Adrenal gland (tissue), 12 donors: ENCODE measurements around the gene CELF5. TPM values are rescaled to one million over a fixed set of nuclear protein-coding genes. Genes with fewer than 3 reads are reported as not detected.
"Not testable (repeated sequence)": the region's sequence is repeated elsewhere in the genome, so short reads cannot be mapped to it uniquely, and the experiment has no call there.

Experiments
- DNase-seq, 7 donors: peaks; one replicate each; pipeline ENCODE4 v3.0.0-alpha.2; 2019 to 2020
- H3K27ac ChIP-seq, 5 donors: fragments of 200-600 bp; sonication (generic) in 4 of 5; 1 replicate in 3 of 5; 2 replicates in 2 of 5; pipeline versions ENCODE4 v1.5.1 to v1.8.0; 2016 to 2020; ENCODE audit warnings: mild to moderate bottlenecking in 1 of 5
- H3K27me3 ChIP-seq: fragments of 200-600 bp; 2 replicates; pipeline ENCODE4 v1.8.0; 2021
- H3K36me3 ChIP-seq, 2 donors: fragments of 200-600 bp; replicated peaks in 1 of 2; 1 replicate in 1 of 2; 2 replicates in 1 of 2; pipeline versions ENCODE4 v1.5.1 to v1.8.0; 2018 to 2022
- H3K4me1 ChIP-seq, 2 donors: fragments of 200-600 bp; replicated peaks in 1 of 2; 1 replicate in 1 of 2; 2 replicates in 1 of 2; pipeline versions ENCODE4 v1.5.1 to v1.8.0; 2018 to 2021
- H3K4me3 ChIP-seq, 4 donors: fragments of 200-600 bp; sonication (generic) in 3 of 4; one replicate each; pipeline ENCODE4 v1.5.1; 2016 to 2018
- H3K9me3 ChIP-seq, 3 donors: fragments of 200-600 bp; sonication (generic) in 1 of 3; replicated peaks in 1 of 3; 1 replicate in 2 of 3; 2 replicates in 1 of 3; pipeline versions ENCODE4 v1.5.1 to v1.8.0; 2016 to 2021
- POLR2A ChIP-seq, 2 donors: fragments of 450-650 bp; IDR thresholded peaks; one replicate each; pipeline ENCODE4 v1.6.1; 2017; ENCODE audit warnings: antibody characterized with exemption in 2 of 2, mild to moderate bottlenecking in 2 of 2, moderate library complexity in 1 of 2
- WGBS, 4 donors: extraction: QIAGEN DNeasy Blood & Tissue Kit in 2 of 4; methylation state at CpG; one replicate each; pipeline versions ENCODE4 v1.1.5 to v1.1.7; 2013 to 2017; 5-methylcytosine and 5-hydroxymethylcytosine counted together
- intact Hi-C, 2 donors: fragments of 100-400 bp; cut with DNase I; formaldehyde crosslinking; loops; one replicate each; pipeline versions ENCODE4 v1.14.1 to v1.15.0; 2022 to 2023
- polyA plus RNA-seq, 3 donors: library from polyadenylated mRNA; stranded (reverse); fragments of 200-250 nt in 2 of 3; fragments of 350-450 nt in 1 of 3; fragmentation: Illumina TruSeq in 1 of 3; extraction: RNeasy Lipid Tissue Mini Kit (QIAGEN cat#74804) in 1 of 3; gene quantifications; one replicate each; pipeline ENCODE4 v1.2.3, GENCODE V29; 2013 to 2014
- total RNA-seq, 9 donors: library from RNA; depleted of rRNA in 4 of 9; stranded (reverse); fragments of >200 nt in 4 of 9; fragments of 120-200 nt in 1 of 9; fragmentation: NEBNext Ultra II Directional in 1 of 9; extraction: Animal tissue kit (Norgen Biotek cat#: 25700) in 1 of 9; gene quantifications; one replicate each; pipeline versions ENCODE4 v1.1.0 to v1.2.4, GENCODE V29; 2013 to 2023
- TF ChIP-seq, protein P1 (sequence below), 6 experiments: fragments of 450-650 bp in 4 of 6; fragments of 200-600 bp in 2 of 6; sonication (generic) in 1 of 6; IDR thresholded peaks; 1 replicate in 5 of 6; 2 replicates in 1 of 6; pipeline versions ENCODE4 v1.5.1 to v1.8.0; 2016 to 2021; ENCODE audit warnings: antibody characterized with exemption in 6 of 6, mild to moderate bottlenecking in 2 of 6, moderate library complexity in 1 of 6
- donor health status: healthy with polysubstance abuse.
- donor health status: Bipolar disorder and iron deficiency.
- donor health status: DM: yes; HTN: yes; CAD: no.
- donor health status: DM: no; HTN: no; CAD: no.
- donor health status: DM: no; HTN: no; CAD: no.
- donor health status: DM: yes; HTN: yes; CAD: no.

Gene CELF5
- total and polyA plus RNA-seq, 12 donors = 0.08 to 1.6 (median 0.58) TPM; not detected in 4

DNA sequence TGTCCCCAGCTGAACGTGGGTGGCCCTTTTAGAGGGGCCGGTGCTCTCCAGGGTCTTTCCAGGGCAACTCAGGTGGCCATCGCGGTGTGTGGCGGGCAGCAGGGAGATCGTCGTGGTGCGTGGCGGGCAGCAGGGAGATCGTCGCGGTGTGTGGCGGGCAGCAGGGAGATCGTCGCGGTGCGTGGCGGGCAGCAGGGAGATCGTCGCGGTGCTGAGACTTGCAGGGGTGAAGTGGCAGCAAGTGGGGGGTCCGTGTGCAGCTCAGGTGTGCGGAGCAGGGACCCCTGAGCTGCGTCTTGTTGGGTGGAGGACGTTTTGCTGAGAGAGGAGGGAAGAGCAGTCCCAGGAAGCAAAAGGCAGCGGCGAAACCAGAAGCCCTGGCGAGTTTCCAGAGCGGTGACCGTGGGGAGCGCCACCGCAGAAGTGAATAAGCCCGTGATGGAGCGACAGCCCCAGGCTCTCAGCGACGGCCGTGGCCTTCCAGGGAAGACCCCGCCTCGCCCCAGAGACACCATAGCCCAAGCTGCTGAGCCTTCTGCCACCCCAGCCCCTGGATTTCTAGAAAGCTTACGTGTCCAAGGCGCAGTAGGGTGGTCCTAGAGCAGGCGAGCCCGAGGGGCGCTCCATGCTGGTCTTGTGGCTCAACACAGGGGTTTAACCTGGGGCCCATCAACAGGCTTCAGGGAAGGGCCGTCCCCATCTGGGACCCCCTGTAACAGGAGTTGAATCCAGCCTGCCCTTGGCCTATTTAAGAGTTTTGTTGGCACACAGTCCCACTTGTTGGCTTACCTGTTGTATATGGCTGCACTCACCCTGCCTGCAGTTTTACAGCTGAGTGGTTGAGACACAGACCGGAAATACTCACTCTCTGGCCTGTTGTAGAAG is 33.3 kb upstream of the CELF5 start:
- Histone ChIP-seq H3K36me3 (peaks cover 0 to 7% of the 10 kb centered on the region in 2 donors), H3K9me3 (no peaks in the 10 kb centered on the region), H3K4me3 (peak overlapping the region in 1 of 4 donors; percentile 35), H3K4me1 (peaks cover 35 to 49% of the 10 kb centered on the region in 2 donors), H3K27ac (peak overlapping the region in 4 of 5 donors; percentile 11 to 86 (median 66)), H3K27me3 (no peaks in the 10 kb centered on the region)
- peak; percentile 73 to 83 (median 80) for DNase-seq
- TF ChIP-seq POLR2A (IDR thresholded peaks at IDR 0.05) = peak in 1 of 2 donors; percentile 41
- TF ChIP-seq, protein P1, sequence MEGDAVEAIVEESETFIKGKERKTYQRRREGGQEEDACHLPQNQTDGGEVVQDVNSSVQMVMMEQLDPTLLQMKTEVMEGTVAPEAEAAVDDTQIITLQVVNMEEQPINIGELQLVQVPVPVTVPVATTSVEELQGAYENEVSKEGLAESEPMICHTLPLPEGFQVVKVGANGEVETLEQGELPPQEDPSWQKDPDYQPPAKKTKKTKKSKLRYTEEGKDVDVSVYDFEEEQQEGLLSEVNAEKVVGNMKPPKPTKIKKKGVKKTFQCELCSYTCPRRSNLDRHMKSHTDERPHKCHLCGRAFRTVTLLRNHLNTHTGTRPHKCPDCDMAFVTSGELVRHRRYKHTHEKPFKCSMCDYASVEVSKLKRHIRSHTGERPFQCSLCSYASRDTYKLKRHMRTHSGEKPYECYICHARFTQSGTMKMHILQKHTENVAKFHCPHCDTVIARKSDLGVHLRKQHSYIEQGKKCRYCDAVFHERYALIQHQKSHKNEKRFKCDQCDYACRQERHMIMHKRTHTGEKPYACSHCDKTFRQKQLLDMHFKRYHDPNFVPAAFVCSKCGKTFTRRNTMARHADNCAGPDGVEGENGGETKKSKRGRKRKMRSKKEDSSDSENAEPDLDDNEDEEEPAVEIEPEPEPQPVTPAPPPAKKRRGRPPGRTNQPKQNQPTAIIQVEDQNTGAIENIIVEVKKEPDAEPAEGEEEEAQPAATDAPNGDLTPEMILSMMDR (IDR thresholded peaks at IDR 0.05) = no peak
- intact Hi-C loops = no loop called here
- WGBS, 4 donors = 43 to 65% (median 60%) methylated on average over 34 to 46 of the region's 46 CpGs

DNA sequence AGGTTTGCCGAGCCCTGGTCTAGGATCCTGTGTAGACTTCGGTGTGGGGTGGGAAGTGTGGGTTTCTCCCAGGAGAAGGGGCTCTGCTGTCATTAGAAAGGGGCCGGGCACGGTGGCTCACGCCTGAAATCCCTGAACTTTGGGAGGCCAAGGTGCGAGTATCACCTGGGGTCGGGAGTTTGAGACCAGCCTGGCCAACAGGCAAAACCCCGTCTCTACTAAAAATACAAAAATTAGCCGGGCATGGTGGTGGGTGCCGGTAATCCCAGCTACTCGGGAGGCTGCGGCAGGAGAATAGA is 32.7 kb upstream of the CELF5 start:
- H3K27me3 ChIP-seq, H3K36me3 ChIP-seq, H3K9me3 ChIP-seq, H3K4me3 ChIP-seq, DNase-seq, intact Hi-C loops: not testable (repeated sequence)
- Histone ChIP-seq H3K4me1 (peaks cover 31 to 45% of the 10 kb centered on the region in 2 donors), H3K27ac (peak overlapping the region in 1 of 5 donors; percentile 86)
- 80 to 91% (median 88%) methylated on average over 10 to 12 of the region's 12 CpGs for WGBS, 4 donors

DNA sequence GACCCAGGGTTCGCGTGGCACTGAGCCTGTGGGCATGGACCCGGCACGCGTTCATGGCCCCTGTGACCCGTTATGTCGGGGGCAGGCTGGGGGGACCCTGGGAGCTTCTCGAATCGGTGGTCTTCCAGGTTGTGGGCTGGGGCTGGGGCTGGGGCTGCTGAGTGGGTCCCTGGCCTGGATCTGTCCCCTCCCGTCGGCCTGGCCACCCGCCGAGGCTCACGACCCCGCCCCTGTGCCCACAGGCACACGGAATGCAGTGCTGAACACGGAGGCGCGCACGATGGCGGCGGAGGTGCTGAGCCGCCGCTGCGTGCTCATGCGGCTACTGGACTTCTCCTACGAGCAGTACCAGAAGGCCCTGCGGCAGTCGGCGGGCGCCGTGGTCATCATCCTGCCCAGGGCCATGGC is 32.2 kb upstream of the CELF5 start:
- Histone ChIP-seq H3K36me3 (peaks cover 0 to 8% of the 10 kb centered on the region in 2 donors), H3K9me3 (no peaks in the 10 kb centered on the region), H3K27me3 (no peaks in the 10 kb centered on the region), H3K4me3 (no peak overlapping the region), H3K27ac (no peak overlapping the region), H3K4me1 (peaks cover 26 to 40% of the 10 kb centered on the region in 2 donors)
- TF ChIP-seq, protein P1 (IDR thresholded peaks at IDR 0.05) = no peak
- TF ChIP-seq POLR2A (IDR thresholded peaks at IDR 0.05) = no peak
- intact Hi-C loops = no loop called here
- DNase-seq = no peak
- WGBS, 4 donors = 94 to 98% (median 94%) methylated on average over 16 to 32 of the region's 32 CpGs; no CpG with 5 or more reads in 1 of the 4 donors

DNA sequence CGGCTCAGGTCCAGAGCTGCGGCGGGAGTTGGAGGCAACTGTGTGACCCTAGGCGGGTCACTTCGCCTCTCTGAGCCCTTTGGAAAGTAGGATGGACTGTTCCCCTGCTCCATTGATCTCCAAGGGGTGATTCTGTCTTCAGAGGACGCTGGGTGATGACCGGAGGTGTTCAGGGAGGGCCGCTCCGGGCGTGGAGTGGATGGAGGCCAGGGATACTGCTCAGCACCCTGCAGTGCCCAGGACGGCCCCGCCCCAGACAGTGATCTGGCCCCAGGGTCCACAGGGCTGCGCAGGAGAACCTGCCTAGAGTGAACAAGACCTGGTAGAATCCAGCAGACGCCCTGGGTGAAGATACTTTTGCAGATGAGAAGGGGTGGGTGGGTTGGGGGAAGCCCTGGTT is 31.8 kb upstream of the CELF5 start:
- Histone ChIP-seq H3K36me3 (peaks cover 0 to 8% of the 10 kb centered on the region in 2 donors), H3K4me3 (no peak overlapping the region), H3K4me1 (peaks cover 21 to 35% of the 10 kb centered on the region in 2 donors), H3K27ac (no peak overlapping the region), H3K9me3 (no peaks in the 10 kb centered on the region), H3K27me3 (no peaks in the 10 kb centered on the region)
- intact Hi-C loops = no loop called here
- TF ChIP-seq, protein P1 (IDR thresholded peaks at IDR 0.05) = no peak
- no peak for TF ChIP-seq POLR2A (IDR thresholded peaks at IDR 0.05)
- no peak for DNase-seq
- WGBS, 4 donors = 92 to 94% (median 92%) methylated on average over 9 to 14 of the region's 14 CpGs
